NCI-H446 (cell line): ENCODE measurements around the gene RHOF.
"Not testable (repeated sequence)": the region's sequence is repeated elsewhere in the genome, so short reads cannot be mapped to it uniquely, and the experiment has no call there.

Source experiments
- DNase-seq, 2 experiments: peaks; one replicate each; lab custom pipeline; 2025; lab: John Stamatoyannopoulos, UW

Gene RHOF

GRCh38 chr12:121748571-121749265, 44.8 kb downstream of the RHOF start:
- DNase-seq, result no peak

GRCh38 chr12:121748218-121748570, 45.3 kb downstream of the RHOF start:
- no peak for DNase-seq

DNA sequence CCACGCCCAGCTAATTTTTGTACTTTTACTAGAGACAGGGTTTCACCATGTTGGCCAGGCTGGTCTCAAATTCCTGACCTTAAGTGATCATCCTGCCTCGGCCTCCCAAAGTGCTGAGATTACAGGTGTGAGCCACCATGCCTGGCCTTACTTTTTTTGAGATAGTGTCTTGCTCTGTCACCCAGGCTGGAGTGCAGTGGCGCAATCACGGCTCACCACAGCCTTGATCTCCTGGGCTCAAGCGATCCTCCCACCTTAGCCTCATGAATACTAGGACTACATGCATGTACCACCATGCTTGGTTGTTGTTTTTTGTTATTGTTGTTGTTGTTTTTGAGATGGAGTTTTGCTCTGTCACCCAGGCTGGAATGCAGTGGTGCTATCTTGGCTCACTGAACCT, 47.9 kb downstream of the RHOF start:
- not testable (repeated sequence) for DNase-seq

- DNase-seq, result no peak
Observed at GRCh38 chr12:121741743-121742142, 51.7 kb downstream of the RHOF start.

GRCh38 chr12:121740847-121741246, 52.6 kb downstream of the RHOF start:
- peak in 1 of 2 experiments; percentile 39 for DNase-seq

DNA sequence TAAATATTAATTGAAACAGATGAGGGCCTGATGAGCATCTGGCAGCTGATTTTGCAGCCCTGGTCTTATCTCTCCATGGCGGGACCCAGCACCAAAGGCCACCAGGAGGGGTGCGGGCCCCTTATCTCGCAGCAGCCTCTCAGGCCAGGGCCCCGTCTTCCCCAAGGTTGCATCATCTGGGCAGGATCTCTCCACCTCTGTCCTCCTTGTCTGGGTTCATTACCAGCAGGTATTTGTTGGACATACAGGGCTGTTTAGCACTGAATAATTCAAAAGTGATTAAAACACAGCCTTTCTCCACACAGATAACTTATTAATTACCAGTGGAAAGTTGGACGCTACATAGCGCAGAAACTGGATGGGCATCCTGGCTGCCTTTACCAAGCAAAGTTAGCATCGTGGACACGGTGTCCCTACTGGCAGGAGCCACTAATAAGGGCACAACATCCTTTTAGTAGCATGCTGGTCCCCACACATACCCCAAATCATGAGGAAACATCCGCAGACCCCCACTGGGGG, 55.1 kb downstream of the RHOF start:
- DNase-seq, result no peak

- no peak for DNase-seq
Observed at GRCh38 chr12:121733849-121734248, 59.6 kb downstream of the RHOF start.

GRCh38 chr12:121731473-121731872, 62.0 kb downstream of the RHOF start:
- DNase-seq, result no peak

- DNase-seq, result no peak
Observed at GRCh38 chr12:121729021-121729420, 64.5 kb downstream of the RHOF start.
